GM21447 (cell line): Measurements from ENCODE around the gene LRP5.
"Not testable (repeated sequence)": the region's sequence is repeated elsewhere in the genome, so short reads cannot be mapped to it uniquely, and the experiment has no call there.

Experiments used
- ATAC-seq: cut with Tn5 transposase; IDR thresholded peaks from one replicate; pipeline ENCODE4 v1.9.1; 2021; ENCODE audit not compliant: unreplicated experiment

Gene LRP5

DNA sequence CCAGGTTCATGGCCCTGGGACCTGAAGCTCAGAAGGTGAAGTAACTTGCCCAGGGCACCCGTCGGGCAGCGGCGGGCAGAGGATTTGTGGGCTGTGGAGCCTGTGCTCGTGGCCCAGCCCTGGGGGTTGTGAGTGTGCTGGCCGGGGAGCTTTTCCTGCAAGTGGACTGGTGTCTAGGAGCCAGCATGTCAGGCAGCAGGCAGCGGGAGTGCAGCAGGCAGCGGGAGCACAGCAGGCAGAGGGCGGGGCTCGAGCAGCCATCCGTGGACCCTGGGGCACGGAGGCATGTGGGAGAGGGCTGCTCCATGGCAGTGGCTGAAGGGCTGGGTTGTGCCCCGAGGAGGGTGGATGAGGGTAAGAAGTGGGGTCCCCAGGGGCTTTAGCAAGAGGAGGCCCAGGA is 75.4 kb downstream of the LRP5 start:
- no peak for ATAC-seq

DNA sequence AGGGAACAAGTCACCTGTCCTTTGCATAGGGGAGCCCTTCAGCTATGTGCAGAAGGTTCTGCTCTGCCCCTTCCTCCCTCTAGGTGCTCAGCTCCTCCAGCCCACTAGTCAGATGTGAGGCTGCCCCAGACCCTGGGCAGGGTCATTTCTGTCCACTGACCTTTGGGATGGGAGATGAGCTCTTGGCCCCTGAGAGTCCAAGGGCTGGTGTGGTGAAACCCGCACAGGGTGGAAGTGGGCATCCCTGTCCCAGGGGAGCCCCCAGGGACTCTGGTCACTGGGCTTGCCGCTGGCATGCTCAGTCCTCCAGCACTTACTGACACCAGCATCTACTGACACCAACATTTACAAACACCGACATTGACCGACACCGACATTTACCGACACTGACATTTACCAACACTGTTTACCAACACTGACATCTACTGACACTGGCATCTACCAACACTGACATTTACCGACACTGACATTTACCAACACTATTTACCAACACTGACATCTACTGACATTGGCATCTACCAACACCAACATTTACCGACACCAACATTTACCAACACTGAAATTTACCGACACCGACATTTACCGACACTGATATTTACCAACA is 76.3 kb downstream of the LRP5 start:
- no peak for ATAC-seq

DNA sequence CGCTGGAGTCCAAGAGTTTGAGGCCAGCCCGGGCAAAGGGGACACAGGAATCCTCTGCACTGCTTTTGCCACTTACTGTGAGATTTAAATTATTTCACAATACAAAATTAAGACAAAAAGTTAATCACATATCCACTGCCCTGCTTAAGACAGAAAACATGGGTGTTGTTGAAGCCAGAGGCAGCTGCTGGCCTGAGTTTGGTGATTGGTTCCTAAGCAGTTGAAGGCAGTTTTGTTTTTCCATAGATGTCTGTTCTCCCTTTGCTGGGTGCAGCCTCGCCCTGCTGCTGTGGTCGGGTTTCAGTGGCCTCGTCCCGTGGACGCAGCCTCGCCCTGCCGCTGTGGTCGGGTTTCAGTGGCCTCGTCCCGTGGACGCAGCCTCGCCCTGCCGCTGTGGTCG is 77.9 kb downstream of the LRP5 start:
- no peak for ATAC-seq

DNA sequence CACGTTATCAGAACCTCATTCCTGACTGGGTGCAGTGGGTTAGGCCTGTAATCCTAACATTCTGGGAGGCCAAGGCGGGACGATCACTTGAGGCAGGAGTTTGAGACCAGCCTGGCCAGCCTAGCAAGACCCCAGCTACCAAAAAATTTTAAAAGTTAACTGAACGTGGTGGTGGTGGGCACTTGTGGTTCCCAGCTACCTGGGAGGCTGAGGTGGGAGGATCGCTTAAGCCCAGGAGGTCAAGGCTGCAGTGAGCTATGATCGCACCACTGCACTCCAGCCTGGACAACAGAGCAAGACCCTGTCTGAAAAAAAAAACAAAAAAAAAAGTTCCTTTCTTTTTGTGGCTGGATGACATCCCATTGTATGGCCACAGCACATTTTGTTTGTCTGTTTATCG is 80.4 kb downstream of the LRP5 start:
- ATAC-seq: no peak

DNA sequence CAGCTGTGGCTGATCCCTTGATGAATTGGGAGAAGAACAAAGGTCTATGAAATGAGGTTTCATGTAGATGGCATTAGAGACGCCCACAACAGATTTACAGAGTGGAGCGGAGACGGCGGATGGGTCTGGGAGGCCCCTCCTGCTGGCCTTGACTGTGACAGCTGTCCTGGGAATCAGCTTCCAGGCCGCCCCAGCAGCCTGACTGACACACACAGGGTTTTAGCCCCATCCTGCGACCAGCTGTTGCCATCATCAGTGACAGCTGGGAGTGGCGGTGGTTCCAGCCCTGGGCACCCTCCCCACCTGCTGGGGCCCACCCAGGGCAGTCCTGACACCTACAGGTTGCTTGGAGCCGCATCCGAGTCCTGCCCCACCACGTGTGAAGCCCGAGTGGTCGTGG is 84.1 kb downstream of the LRP5 start:
- ATAC-seq: no peak

DNA sequence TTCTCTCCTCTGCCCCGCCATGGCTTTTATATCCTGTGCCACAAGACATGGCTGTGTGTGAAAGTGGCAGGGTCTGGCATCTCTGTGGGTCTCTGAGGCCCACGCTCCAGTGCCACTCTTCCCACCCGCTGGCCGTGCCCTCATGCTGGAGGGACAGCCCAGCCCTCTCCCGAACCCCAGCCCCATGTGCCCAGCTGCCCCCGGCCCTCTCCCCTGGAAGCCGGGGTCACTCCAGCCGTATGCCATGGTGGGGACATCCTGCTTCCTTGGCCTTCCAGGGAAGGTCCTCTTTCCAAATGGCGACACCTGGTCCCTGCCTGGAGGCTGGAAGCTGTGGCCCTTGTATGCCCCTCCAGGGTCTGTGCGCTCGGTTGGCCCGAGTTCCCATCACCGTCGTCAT is 84.9 kb downstream of the LRP5 start:
- ATAC-seq: no peak

DNA sequence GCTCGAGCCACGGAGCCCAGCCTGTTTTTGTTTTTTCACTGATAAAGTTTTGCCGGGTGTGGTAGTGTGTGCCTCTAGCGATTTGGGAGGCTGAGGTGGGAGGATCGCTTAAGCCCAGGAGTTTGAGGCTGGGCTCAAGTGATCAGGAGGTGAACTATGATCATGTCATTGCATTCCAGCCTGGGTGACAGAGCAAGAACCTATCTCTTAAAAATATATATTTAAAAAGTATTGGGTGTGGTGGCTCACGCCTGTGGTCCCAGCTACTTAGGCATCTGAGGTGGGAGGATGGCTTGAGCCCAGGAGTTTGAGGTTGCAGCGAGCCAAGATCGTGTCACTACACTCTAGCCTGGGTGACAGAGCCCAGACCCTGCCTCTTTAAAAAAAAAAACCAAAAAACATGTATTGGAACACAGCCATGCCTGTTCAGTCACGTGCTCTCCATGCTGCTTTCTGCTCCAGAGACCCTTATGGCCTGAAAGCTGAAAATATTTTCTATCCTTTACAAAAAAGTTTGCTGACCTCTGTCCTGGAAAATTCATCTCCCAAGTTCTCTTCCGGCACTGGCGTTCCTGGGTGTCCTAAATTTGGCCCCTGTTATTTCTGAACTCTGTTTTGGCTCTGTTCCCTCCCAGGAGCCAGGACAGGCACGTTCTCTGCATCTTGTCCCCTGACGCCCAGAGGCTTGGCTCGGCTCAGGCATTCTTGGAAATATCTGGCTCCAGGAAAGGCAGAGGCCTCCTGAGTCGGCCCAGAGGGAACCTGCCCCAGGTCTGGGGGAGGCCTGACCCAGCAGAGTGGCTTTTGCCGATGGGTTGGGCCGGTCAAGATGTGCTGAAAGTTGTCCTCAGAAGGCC is 86.8 kb downstream of the LRP5 start:
- no peak for ATAC-seq

DNA sequence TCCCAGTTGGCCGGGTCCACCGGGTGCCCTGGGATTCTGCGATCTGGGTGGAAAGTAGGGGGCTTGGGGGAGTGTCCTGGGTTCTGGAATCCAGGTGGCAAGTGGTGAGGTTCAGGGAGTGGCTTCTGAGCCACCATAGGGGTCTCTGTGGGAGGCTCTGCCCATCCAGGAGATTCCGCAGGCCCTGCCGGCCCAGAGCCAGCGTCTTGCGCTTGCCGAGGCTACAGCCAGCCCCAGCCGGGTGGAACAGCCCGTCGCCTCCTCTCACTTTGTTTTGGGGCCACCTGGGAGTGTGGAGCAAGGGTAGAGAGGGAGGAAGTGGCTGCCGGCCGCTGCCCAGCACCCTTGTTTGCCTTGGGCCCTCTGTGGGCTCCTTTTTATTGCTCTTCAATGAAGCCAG is 87.5 kb downstream of the LRP5 start:
- no peak for ATAC-seq

DNA sequence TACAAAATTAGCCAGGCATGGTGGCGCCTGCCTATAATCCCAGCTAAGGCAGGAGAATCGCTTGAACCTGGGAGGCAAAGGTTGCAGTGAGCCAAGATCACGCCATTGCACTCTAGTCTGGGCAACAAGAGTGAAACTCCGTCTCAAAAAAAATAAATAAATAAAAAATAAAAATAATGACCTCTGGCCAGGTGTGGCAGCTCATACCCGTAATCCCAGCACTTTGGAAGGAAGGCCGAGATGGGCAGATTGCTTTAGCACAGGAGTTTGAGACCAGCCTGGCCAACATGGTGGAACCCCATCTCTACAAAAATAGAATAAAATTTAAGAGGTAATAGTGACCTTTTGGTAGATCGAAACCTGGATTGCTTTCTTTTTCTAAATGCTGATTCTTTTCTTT is 88.2 kb downstream of the LRP5 start:
- not testable (repeated sequence) for ATAC-seq

DNA sequence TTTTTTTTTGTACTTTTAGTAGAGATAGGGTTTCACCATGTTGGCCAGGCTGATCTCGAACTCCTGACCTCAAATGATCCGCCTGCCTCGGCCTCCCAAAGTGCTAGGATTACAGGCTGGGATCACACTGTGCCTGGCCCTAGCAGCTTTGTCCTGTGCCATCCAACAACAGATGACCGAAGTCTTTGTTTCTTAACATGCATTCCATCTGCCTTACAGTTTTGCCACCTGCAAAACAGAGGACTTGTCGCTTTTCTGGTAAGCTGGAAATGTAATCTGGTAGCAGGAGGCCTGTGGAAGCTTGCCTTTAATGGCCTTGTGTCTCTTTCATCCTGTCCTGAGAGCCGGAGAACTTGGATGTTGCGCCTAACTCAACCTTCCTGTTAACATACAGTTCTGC is 89.5 kb downstream of the LRP5 start:
- no peak for ATAC-seq

DNA sequence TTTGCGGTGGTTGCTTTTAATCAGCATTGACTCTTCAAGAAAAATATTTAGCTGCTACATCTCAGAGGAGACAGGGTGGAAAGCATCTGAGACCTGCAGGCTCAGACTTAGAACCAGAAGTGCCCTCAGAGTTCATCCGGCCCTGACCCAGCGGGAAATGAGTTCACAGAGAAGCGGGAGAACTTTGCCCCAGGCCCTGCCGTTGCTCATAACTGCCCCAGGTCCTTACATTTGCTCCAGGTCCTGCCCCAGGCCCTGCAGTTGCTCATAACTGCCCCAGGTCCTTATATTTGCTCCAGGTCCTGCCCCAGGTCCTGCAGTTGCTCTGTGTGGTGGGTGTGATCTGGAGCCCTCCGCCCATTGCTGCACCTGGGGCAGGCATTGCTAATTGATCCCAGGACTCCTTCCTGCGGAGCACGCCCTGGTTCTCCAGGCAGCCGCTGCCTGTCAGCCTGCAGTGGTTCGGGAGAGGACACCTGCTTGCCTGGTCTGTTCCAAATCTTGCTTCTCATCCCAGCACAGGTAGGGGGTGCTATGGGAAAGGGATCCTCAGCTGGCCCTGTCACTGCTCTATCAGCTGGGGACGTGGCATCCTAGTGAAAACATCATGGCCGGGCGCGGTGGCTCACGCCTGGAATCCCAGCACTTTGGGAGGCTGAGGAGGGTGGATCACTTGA is 90.1 kb downstream of the LRP5 start:
- no peak for ATAC-seq

DNA sequence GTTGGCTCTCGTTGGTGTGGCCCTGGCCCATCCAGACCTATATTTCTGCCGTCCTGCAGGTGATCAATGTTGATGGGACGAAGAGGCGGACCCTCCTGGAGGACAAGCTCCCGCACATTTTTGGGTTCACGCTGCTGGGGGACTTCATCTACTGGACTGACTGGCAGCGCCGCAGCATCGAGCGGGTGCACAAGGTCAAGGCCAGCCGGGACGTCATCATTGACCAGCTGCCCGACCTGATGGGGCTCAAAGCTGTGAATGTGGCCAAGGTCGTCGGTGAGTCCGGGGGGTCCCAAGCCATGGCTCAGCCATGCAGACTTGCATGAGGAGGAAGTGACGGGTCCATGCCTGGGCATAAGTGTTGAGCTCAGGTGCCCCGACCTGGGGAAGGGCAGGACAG is 91.0 kb downstream of the LRP5 start:
- no peak for ATAC-seq

DNA sequence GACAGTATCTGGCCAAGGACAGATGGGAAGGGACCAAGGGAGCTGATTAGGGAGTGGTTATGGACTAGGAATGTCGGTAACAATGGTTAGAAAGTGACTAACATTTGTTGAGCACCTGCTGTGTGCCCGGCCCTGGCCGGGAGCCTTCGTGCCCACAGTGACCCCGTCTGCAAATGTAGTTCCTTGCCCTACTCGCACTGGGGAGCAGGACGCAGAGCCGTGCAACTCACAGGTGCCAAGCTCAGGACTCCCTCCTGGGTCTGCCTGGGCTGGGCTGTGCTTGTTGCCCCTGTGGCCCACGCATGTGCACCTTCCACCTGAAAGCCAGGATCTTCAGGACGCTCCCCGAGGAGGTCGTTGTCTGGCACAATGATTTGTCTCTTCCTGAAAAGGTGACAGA is 91.4 kb downstream of the LRP5 start:
- no peak for ATAC-seq

DNA sequence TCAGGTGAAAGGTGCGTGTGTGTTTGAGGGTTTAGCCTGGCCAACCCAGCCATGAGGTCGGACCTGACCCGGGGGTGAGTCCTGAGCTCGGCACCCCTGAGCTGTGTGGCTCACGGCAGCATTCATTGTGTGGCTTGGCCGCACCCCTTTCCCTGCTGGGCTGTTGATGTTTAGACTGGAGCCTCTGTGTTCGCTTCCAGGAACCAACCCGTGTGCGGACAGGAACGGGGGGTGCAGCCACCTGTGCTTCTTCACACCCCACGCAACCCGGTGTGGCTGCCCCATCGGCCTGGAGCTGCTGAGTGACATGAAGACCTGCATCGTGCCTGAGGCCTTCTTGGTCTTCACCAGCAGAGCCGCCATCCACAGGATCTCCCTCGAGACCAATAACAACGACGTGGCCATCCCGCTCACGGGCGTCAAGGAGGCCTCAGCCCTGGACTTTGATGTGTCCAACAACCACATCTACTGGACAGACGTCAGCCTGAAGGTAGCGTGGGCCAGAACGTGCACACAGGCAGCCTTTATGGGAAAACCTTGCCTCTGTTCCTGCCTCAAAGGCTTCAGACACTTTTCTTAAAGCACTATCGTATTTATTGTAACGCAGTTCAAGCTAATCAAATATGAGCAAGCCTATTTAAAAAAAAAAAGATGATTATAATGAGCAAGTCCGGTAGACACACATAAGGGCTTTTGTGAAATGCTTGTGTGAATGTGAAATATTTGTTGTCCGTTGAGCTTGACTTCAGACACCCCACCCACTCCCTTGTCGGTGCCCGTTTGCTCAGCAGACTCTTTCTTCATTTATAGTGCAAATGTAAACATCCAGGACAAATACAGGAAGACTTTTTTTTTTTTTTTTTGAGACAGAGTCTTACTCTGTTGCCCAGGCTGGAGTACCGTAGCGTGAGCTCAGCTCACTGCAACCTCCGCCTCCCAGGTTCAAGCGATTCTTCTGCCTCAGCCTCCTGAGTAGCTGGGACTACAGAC is 94.2 kb downstream of the LRP5 start:
- ATAC-seq: no peak

DNA sequence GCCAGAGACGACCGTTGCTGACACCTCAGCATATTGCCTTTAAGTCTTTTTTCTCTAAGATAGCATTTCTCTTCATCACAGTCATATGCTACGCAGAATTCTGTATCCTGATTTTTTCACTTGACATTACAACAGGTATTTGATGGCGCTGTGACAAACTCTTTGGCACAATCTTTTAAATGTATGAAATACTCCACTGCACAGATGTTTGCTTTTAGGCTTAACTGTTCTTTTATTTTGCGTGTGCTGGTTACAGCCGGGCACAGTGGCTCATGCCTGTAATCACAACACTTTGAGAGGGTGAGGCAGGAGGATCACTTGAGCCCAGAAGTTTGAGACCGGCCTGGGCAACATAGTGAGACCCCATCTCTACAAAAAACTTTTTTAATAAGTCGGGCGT is 96.1 kb downstream of the LRP5 start:
- no peak for ATAC-seq

DNA sequence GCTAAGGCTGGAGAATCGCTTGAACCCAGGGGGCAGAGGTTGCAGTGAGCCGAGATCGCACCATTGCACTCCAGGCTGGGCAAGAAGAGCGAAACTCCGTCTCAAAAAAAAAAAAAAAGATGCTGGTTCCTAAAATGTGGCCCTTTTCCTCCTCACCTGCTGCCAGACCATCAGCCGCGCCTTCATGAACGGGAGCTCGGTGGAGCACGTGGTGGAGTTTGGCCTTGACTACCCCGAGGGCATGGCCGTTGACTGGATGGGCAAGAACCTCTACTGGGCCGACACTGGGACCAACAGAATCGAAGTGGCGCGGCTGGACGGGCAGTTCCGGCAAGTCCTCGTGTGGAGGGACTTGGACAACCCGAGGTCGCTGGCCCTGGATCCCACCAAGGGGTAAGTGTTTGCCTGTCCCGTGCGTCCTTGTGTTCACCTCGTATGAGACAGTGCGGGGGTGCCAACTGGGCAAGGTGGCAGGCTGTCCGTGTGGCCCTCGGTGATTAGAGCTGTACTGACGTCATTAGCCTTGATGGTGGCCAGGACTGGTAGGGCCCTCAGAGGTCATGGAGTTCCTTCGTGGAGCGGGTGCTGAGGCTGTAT is 97.5 kb downstream of the LRP5 start:
- no peak for ATAC-seq

DNA sequence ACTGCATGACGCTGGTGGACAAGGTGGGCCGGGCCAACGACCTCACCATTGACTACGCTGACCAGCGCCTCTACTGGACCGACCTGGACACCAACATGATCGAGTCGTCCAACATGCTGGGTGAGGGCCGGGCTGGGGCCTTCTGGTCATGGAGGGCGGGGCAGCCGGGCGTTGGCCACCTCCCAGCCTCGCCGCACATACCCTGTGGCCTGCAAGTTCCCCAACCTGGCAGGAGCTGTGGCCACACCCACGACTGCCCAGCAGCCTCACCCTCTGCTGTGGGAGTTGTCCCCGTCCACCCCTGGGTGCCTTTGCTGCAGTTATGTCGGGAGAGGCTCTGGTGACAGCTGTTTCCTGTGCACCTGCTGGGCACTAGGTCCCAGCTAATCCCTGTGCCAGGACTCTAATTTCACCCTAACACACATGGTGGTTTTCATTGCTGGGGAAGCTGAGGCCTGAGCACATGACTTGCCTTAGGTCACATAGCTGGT is 99.2 kb downstream of the LRP5 start:
- no peak for ATAC-seq

DNA sequence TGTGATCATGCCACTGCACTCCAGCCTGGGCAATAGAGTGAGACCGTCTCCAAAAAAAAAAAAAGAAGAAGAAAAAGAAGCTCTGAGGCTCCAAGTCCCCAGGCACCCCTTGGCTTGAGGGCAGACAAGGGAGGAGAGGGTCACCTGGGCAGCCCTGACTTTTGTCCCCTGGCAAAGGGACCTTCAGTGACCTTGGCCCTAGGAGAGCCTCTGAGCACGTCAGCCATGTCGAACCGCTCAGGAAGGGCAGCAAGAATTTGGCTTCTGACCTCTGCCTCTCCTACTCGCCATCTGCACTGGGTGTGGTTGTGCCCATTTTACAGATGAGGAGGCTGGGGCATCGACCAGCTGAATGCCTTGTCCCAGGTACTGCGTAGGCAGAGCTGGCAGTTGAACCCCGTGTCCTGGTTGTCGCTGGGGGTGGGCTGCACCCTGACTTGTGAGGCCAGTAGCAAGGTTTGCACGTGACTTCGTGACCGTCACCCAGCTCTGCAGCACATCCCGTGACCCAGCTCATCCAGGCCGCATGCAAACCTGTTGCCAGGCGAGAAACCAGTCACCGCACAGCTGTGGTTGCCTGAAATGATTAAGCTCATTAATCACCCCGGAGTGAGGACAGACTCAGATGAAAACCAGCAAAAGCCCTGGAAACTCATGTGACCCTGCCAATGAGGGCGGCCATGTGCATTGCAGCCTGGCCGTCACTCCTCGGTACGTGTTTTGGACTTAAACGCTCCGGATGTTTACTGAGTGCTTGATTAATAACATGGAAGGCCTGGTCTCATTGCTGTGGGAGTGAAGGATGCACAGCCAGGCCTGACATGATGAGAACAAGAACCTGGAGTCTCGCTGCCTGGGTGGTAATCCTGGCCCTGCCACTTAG is 100.4 kb downstream of the LRP5 start:
- ATAC-seq: no peak

DNA sequence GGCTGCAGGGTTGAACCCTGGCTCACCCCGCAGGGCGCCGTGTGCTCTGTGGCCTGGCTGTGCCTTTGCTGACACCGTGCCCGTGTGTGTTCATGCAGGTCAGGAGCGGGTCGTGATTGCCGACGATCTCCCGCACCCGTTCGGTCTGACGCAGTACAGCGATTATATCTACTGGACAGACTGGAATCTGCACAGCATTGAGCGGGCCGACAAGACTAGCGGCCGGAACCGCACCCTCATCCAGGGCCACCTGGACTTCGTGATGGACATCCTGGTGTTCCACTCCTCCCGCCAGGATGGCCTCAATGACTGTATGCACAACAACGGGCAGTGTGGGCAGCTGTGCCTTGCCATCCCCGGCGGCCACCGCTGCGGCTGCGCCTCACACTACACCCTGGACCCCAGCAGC is 101.2 kb downstream of the LRP5 start:
- ATAC-seq: no peak
